Suppressor macrophage treated with lipopolysaccharide for 4 hours (primary cell): Measurements from ENCODE around the gene MBIP.

Experiments used
- DNase-seq: peaks from one replicate; pipeline ENCODE4 v3.0.0-alpha.2; 2020

The MBIP gene

GRCh38 chr14:36306836-36307235 lies 13.6 kb downstream of the MBIP start:
- DNase-seq = no peak

DNA sequence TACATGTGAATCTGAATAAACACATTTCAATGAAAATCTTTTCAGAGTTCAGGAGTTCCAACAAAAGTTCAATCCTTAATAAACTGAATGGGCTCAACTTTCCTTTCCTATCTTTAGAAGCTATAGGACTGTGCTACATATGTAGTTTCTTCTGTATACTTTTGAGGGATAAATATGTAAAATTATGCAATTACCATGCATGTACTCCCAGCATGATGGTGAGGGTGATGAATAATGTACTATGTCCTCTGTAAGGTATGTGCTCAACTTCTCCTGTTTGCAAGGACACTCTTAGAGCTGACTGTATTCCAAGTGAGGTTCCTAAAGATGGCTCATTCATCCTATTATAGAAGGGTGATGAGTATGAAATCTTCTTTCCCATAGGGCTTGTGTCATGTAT lies 15.5 kb downstream of the MBIP start:
- no peak for DNase-seq

GRCh38 chr14:36303960-36304359 lies 16.5 kb downstream of the MBIP start:
- no peak for DNase-seq

DNA sequence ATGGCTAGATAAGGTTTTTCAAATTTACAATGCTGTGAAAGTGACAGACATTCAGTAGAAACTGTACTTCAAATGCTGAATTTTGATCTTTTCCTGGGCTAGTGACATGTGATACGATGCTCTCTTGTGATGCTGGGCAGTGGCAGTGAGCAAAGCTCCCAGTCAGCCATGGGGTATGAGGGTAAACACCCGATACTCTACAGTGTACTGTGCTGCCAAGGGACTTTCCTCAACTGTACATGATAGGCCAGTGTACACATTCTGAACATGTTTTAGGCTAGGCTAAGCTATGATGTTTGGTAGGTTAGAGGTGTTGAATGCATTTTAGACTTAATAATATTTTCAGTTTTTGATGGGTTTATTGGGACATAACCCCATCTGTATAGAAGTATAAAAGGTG lies 17.6 kb downstream of the MBIP start:
- no peak for DNase-seq

DNA sequence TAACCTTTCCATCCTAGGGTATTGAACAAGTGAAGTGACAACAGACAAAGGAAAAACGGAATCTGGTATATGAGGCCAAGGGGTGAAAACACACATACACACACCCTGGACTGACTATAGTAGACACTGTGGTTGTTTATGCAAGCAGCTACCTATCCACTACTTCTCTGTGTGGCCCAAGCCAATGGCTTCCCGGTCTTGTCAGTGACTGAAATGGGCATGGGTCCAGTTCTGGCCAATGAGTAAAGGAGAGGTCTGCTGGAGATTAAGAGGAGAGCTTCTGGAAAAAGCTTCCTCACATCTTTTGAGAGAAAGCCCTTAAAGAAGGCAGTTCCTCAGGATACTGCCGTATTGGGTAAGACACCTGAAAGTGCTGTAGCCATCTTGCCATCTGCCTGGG lies 19.3 kb downstream of the MBIP start:
- DNase-seq = no peak

GRCh38 chr14:36300337-36300736 lies 20.1 kb downstream of the MBIP start:
- no peak for DNase-seq

GRCh38 chr14:36295642-36296627 lies 24.5 kb downstream of the MBIP start:
- no peak for DNase-seq

GRCh38 chr14:36294543-36294942 lies 25.9 kb downstream of the MBIP start:
- DNase-seq = no peak

DNA sequence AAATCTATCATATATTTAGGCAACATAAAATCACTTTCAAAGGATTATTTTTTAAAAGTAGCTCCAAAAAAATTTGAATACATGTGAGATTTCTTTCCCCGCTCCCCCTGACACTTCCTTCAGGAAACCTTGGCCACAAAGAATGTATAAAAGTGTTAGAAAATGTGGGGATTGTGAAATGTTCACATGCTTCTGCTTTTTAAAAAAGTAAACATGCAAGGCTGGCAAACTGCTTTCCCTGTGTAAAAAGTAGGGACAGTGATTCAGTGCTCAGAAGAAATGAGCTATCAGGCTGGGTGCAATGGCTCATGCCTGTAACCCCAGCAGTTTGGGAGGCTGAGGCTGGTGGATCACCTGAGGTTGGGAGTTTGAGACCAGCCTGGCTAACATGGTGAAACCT lies 26.6 kb downstream of the MBIP start:
- DNase-seq = peak; percentile 56

- no peak for DNase-seq
Measured at GRCh38 chr14:36289954-36290353, 30.5 kb downstream of the MBIP start.

- DNase-seq = no peak
Measured at GRCh38 chr14:36288496-36288895, 31.9 kb downstream of the MBIP start.

DNA sequence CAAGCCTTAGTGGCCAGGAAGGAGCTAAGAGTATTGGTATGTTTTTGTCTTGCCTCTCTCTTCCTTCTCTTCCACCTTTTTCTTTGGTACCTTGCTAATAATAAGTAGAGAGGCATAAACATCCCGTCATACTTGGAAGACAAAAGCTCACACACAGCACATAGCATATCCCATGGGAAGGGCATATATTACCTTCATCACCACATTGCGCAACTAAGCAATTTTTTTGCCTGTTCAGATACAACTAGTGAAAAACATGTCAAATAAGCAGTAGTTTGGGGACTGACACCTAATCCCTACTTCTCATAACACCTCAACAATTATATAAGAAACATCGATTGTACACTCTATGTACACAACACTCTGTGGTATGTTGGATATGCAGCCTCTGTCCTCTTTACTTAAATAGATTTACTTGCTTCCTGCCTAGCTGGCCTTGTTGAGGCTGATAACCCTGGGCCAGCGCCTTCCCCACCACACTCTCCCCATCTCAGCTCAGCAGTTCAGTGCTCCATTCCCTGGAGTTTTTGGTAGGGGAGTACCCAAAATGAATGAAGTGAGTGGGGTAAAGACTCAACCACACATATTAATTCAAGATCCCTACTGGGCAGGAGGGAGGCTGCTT lies 35.4 kb downstream of the MBIP start:
- DNase-seq = no peak

DNA sequence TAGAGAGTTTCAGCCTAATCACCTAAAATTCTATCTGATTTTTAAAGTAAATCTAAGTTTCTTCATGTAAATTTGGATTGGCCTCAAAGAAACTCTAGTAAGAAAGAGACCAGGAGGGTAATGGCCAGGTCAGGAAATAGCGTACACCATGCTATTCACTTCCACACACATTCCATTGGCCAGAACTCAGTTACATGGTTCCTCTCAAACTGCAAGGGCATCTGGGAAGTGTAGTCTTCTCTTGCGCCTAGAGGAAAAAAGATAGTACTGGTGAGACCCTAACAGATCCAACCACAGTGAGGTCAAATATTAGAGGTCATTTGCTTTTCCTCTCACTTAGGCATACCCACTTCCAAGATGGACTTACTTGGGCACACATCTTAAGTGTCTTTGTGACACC lies 39.1 kb downstream of the MBIP start:
- no peak for DNase-seq

DNA sequence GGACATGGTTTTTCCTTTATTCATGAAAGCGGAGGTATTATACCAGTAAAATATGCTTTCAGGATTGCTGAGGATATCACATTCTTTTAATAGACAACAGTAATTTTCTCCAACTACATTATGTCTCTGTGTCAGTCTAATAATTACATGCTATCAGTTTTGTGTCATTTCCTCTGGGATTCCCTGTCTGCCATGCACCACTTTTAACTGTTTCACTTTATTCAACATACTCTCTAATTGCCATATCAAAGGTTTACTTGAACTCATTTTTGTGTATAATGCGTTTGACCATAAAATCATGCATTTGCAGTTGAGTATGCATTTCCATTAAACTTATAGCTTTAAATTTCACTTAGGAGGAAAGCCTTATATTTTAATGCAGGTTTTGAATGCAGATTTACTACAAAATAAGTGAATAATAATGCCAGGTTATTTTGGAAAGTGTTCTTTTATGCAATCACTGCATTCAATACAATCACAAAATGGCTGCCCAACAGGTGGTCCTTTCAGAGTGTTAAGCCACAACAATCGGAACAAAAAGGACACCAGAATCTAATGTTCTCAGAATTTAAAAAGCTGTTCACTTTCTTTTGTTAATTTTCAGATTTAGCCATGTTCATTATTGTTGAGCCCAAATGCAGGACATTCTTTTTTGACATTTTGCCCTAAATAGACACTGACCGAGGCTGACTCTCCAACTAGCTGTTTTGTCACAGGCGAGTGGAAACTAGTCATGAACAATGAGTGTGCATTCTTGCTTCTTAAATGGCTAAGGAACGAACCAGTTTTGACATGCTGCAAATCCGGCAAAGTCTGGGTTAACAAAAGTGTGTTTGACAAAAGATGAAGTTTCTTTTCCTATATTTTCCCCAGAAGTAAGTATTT lies 40.9 kb downstream of the MBIP start:
- DNase-seq = no peak

DNA sequence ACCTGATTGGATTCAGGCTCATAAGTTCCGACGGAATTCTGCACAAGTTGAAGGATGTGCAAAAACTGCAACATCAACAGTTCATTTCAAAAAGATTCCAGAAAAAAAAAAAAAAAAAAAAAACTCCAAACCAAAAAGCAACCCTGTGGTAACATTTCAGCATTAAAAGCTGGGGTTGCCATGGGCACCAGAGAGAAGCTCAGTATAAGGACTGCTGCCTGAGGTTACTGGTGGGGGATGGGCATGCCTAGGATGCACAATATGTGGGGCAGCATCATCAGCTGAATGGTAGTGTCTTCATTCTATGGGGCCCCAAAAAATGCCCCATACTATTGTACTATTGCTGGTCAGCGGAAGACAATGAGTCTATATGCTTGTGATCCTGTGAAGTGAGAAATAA lies 44.7 kb downstream of the MBIP start:
- no peak for DNase-seq

- peak; percentile 15 for DNase-seq
Measured at GRCh38 chr14:36271939-36272907, 48.2 kb downstream of the MBIP start.

DNA sequence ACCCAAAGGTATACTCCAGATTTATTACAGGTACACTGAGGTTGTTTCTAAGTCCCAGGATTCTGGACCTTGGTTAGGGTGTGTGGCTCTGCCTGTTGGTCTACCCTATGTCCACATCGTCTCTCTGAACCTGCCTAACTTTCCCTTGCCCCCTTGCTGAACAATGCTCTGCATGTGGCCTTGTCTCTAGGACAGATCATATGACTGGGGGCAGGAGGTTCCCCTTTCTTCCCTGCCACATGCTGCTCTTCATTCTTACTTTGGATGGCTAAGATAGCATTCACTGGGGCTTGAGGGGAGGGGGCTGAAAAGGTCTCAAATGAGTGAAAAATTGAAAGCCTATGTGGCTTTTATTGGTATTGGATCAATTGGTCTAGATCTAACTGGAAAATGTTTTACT lies 49.2 kb downstream of the MBIP start:
- peak; percentile 9 for DNase-seq

DNA sequence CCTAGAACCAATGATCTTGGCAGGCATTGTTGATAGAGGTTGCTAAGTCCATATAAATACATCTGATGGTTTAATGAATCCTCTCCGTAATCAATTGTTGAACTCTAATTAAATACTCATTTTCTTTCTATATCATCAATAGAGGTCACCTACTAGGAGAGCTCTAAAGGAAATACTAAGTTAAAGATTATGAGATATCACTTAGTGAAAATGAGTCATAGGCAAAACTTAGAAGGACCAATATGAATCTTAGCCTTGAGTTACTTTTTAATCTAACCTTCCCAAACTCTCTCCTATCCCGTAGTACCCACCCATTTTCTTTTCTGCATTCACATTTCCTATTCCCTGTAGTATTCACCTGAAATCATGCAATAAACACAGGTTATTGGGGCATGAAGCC lies 50.2 kb downstream of the MBIP start:
- DNase-seq = no peak

DNA sequence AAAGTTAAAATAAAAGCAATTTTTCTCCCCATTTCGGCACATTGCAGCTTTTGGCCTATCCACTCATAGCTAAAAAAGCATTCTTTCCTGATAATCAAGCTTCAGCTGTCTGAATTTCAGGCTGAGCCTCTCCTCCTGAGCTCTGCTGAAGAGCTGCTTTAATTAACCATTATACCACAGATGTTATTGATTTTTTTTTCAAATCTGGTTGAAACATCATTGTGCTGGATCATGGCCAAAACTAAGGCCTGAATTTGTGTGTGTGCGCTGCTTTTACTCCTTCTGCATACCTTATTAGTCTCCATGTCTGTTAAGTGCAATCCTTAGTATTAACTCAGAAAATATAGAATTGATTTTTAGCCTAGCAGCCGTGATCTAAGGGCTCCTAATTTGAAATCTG lies 52.3 kb downstream of the MBIP start:
- DNase-seq = no peak

DNA sequence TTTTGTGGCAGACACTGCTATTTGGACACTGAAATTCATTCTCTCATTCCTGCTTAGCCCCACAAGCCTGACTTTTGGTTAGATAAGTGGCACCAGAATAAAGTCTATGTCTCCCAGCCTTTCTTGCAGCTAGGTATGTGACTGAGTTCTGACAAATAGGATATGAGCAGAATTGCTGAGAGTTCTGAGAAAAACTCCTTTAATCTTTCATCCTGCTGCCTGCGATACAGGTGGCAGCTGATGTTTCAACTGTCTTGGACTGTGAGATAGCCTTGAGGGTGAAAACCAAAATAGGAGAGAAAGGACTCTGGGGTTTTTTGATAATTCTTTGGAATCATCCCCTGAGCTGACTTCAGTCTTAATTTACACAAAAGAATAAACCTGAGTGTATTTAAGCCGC lies 55.8 kb downstream of the MBIP start:
- DNase-seq = no peak

DNA sequence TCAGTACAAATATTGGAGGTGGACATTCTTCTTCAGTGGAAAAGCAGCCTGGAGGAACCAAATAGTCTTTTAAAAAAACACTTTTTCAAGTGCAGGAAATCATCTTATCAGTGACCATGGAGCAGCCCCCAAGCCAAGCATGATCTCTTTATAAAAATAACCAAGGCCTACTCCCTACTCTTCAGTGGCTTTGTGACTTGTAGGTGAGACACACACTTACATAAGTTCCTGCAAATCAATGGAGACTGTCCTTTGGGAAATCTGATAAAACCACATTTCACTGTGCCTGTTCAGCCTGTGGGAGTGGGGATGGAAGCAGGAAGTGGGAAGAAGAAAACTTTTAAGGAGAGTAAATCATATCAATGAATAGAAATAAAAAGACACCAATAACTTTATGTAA lies 56.3 kb downstream of the MBIP start:
- no peak for DNase-seq

DNA sequence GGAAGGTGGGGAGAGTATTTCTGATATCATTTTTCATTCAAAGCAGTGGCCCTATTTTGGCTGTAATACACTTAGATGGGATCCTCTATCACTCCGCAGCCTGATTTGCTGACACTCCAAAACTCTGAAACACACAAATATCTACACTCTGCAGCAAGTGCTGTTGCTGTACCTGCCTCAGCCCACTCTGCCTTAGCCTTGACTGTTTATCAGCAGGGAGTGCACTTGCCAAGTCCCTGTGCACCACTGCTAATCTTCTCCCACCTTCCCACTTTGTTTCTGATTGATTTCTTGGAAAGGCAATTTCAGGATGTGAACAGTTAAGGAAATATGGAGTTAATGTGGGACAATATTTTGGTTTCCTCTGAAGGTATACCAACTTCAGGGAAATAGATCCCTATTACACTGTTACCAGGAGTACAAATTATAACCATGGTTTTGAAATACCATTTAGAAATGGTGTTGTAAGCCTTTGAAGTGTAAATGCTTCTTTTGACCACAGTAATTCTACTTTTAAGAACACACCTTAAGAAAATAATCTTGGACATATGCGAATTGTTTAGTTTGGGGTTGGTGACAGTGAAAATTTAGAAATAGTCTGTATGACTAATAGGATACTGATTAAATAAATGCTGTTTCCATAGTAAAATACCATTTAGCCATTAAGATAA lies 59.3 kb downstream of the MBIP start:
- no peak for DNase-seq
